Fibroblast of lung (primary cell): ENCODE results near the gene MPL. TPM values are rescaled to one million over a fixed set of nuclear protein-coding genes. Genes with fewer than 3 reads are reported as not detected.

Experiments used
- DNase-seq, 2 donors: peaks; one replicate each; pipeline versions ENCODE4 v3.0.0 to v3.0.0-alpha.2; 2010; ENCODE audit warnings: low read depth in 2 of 2
- H2AFZ ChIP-seq: 2 replicates; pipeline ENCODE4 v1.5.1; 2012; ENCODE audit warnings: low read length, control low read depth, inconsistent platforms
- H3K27ac ChIP-seq: 2 replicates; pipeline ENCODE4 v1.5.1; 2011; ENCODE audit warnings: low read length, control low read depth; ENCODE audit not compliant: insufficient read depth
- H3K27me3 ChIP-seq: 2 replicates; pipeline ENCODE4 v1.5.1; 2011; ENCODE audit warnings: mild to moderate bottlenecking, low read length; ENCODE audit not compliant: control insufficient read depth, insufficient read depth
- H3K36me3 ChIP-seq: 2 replicates; pipeline ENCODE4 v1.5.1; 2011; ENCODE audit warnings: low read length; ENCODE audit not compliant: control insufficient read depth, insufficient read depth
- H3K4me1 ChIP-seq: 2 replicates; pipeline ENCODE4 v1.5.1; 2011; ENCODE audit warnings: low read length; ENCODE audit not compliant: control insufficient read depth, insufficient read depth; ENCODE audit errors: extremely low read depth
- H3K4me2 ChIP-seq: 2 replicates; pipeline ENCODE4 v1.5.1; 2011; ENCODE audit warnings: low read length, control low read depth; ENCODE audit not compliant: insufficient read depth; ENCODE audit errors: extremely low read depth
- H3K4me3 ChIP-seq, 4 experiments: fragments of 200-600 bp in 1 of 4; sonication (generic) in 1 of 4; replicated peaks in 1 of 4; 2 replicates each; pipeline ENCODE4 v1.5.1; 2011 to 2016; ENCODE audit warnings: low read length in 4 of 4, low read depth in 3 of 4, mild to moderate bottlenecking in 3 of 4, control low read depth in 2 of 4, inconsistent platforms in 1 of 4, mixed read lengths in 1 of 4; ENCODE audit not compliant: insufficient read depth in 1 of 4; ENCODE audit errors: control extremely low read depth in 1 of 4
- H3K79me2 ChIP-seq: 2 replicates; pipeline ENCODE4 v1.5.1; 2012; ENCODE audit warnings: mild to moderate bottlenecking, low read length, inconsistent platforms; ENCODE audit not compliant: control insufficient read depth, insufficient read depth
- H3K9ac ChIP-seq: 2 replicates; pipeline ENCODE4 v1.5.1; 2011; ENCODE audit warnings: mild to moderate bottlenecking, low read length, control low read depth; ENCODE audit not compliant: insufficient read depth
- H3K9me3 ChIP-seq: 2 replicates; pipeline ENCODE4 v1.5.1; 2012; ENCODE audit warnings: low read depth, low read length; ENCODE audit not compliant: control insufficient read depth, insufficient read depth
- H4K20me1 ChIP-seq: 2 replicates; pipeline ENCODE4 v1.5.1; 2011; ENCODE audit warnings: low read length; ENCODE audit not compliant: control insufficient read depth, insufficient read depth; ENCODE audit errors: extremely low read depth
- EZH2 ChIP-seq: IDR thresholded peaks from 2 replicates; pipeline ENCODE4 v1.5.1; 2012; ENCODE audit warnings: low read length, control low read depth, mild to moderate bottlenecking; ENCODE audit errors: missing control alignments
- polyA plus RNA-seq, 2 donors: library from polyadenylated mRNA; depleted of rRNA in 1 of 2; stranded (reverse) in 1 of 2; unstranded in 1 of 2; fragments of >200 nt; gene quantifications; 2 replicates each; pipeline ENCODE4 v1.2.1, GENCODE V29; 2011 to 2012; ENCODE audit warnings: missing spikeins in 1 of 2
- total RNA-seq: library from RNA; depleted of rRNA; stranded (reverse); fragments of >200 nt; gene quantifications from 2 replicates; pipeline ENCODE4 v1.2.1, GENCODE V29; 2014
- TF ChIP-seq, protein P1 (sequence below), 2 donors: IDR thresholded peaks in 1 of 2; conservative IDR thresholded peaks in 1 of 2; 1 replicate in 1 of 2; 2 replicates in 1 of 2; pipeline ENCODE4 v1.5.1; 2011 to 2012; ENCODE audit warnings: low read length in 2 of 2, control low read depth in 1 of 2, inconsistent platforms in 1 of 2, low read depth in 1 of 2, mild to moderate bottlenecking in 1 of 2

MPL gene
- total and polyA plus RNA-seq, 2 donors (not counting 1 experiment from before 2014, with no cell fraction given), result not detected

DNA sequence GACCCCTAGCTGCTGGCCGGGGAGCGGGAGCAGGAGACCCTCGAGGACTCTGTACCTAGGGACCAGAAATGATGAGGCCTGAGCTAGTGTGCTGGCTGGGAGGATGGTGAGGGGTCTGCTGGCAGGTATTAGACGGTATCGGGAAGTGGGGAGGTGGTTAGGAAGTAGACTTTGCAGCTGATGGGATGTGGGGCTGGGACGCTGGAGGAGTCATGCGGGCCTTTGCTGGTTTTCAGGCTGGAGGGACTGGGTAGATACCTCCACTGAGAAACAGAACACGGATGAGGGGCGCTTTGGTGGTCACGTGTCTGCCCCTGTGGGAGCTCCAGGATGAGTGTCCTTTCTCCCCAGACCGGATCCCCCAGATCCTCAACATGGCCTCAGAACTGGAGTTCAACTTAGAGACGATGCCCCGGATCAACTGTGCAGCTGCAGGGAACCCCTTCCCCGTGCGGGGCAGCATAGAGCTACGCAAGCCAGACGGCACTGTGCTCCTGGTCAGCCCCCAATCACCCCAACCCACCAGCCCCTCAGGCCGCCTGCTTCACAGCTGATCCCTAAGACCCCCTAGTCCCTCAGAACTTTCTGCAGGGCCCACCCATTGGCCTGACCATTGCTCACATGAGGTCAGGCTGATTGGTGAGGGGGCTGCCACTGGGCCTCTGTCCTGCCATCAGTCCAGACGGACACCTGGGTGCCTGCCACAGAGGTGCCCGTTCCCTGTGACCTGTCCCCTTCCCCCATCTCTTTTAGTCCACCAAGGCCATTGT, 28.8 kb upstream of the MPL start:
- no peak for DNase-seq
- Histone ChIP-seq H3K27me3 (no peaks in the 10 kb centered on the region), H2AFZ (no peak overlapping the region), H3K4me2 (no peak overlapping the region), H3K4me3 (no peak overlapping the region), H3K9me3 (no peaks in the 10 kb centered on the region), H3K79me2 (no peaks in the 10 kb centered on the region), H3K27ac (no peak overlapping the region), H4K20me1 (no peaks in the 10 kb centered on the region), H3K4me1 (no peaks in the 10 kb centered on the region), H3K9ac (no peak overlapping the region), H3K36me3 (no peaks in the 10 kb centered on the region)
- no peak for TF ChIP-seq EZH2
- TF ChIP-seq, protein P1, sequence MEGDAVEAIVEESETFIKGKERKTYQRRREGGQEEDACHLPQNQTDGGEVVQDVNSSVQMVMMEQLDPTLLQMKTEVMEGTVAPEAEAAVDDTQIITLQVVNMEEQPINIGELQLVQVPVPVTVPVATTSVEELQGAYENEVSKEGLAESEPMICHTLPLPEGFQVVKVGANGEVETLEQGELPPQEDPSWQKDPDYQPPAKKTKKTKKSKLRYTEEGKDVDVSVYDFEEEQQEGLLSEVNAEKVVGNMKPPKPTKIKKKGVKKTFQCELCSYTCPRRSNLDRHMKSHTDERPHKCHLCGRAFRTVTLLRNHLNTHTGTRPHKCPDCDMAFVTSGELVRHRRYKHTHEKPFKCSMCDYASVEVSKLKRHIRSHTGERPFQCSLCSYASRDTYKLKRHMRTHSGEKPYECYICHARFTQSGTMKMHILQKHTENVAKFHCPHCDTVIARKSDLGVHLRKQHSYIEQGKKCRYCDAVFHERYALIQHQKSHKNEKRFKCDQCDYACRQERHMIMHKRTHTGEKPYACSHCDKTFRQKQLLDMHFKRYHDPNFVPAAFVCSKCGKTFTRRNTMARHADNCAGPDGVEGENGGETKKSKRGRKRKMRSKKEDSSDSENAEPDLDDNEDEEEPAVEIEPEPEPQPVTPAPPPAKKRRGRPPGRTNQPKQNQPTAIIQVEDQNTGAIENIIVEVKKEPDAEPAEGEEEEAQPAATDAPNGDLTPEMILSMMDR (conservative IDR thresholded peaks at IDR 0.05 in 1 of 2, IDR thresholded peaks at IDR 0.05 in 1 of 2; ENCODE audit: low read depth in 1 of 2, low read length in 2 of 2), result no peak

- no peaks in the 10 kb centered on the region for H3K27me3 ChIP-seq
- no peak overlapping the region for H3K4me2 ChIP-seq
- no peaks in the 10 kb centered on the region for H4K20me1 ChIP-seq
- TF ChIP-seq, protein P1 (conservative IDR thresholded peaks at IDR 0.05 in 1 of 2, IDR thresholded peaks at IDR 0.05 in 1 of 2; ENCODE audit: low read depth in 1 of 2, low read length in 2 of 2), result no peak
- TF ChIP-seq EZH2, result no peak
- no peaks in the 10 kb centered on the region for H3K36me3 ChIP-seq
- no peaks in the 10 kb centered on the region for H3K4me1 ChIP-seq
- H2AFZ ChIP-seq, result no peak overlapping the region
- DNase-seq, result no peak
- no peak overlapping the region for H3K27ac ChIP-seq
- H3K4me3 ChIP-seq, result no peak overlapping the region
- no peaks in the 10 kb centered on the region for H3K9me3 ChIP-seq
- no peaks in the 10 kb centered on the region for H3K79me2 ChIP-seq
- no peak overlapping the region for H3K9ac ChIP-seq
Measured at GRCh38 chr1:43309405-43310025, 28.1 kb upstream of the MPL start.

DNA sequence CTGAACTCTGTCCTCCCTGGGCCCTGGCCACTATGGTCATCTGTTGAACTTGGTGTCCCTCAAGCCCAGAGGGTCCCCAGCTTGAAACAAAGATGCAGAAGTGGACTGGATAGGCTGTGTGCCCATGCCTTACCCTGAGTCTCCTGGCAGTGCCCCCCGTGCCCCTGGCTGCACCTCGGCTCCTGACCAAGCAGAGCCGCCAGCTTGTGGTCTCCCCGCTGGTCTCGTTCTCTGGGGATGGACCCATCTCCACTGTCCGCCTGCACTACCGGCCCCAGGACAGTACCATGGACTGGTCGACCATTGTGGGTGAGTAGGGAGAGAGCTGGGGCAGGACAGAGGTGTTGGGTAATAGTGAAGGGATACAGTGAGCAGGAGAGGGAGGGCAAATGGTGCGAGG, 26.1 kb upstream of the MPL start:
- H3K9me3 ChIP-seq, result no peaks in the 10 kb centered on the region
- H3K36me3 ChIP-seq, result no peaks in the 10 kb centered on the region
- H2AFZ ChIP-seq, result no peak overlapping the region
- H4K20me1 ChIP-seq, result no peaks in the 10 kb centered on the region
- no peak overlapping the region for H3K9ac ChIP-seq
- no peaks in the 10 kb centered on the region for H3K27me3 ChIP-seq
- no peak overlapping the region for H3K27ac ChIP-seq
- no peak overlapping the region for H3K4me2 ChIP-seq
- no peaks in the 10 kb centered on the region for H3K79me2 ChIP-seq
- DNase-seq, result no peak
- no peaks in the 10 kb centered on the region for H3K4me1 ChIP-seq
- TF ChIP-seq, protein P1 (conservative IDR thresholded peaks at IDR 0.05 in 1 of 2, IDR thresholded peaks at IDR 0.05 in 1 of 2; ENCODE audit: low read depth in 1 of 2, low read length in 2 of 2), result no peak
- no peak for TF ChIP-seq EZH2
- H3K4me3 ChIP-seq, result no peak overlapping the region
